Measurements from ENCODE around the gene XYLT1.
A peak's percentile ranks its signal among the peaks of the same experiment; 100 is the strongest.

Gene XYLT1

GRCh38 chr16:17246974-17247732 lies 223.6 kb downstream of the XYLT1 start:
- H3K27ac ChIP-seq, result no peak overlapping the region
- DNase-seq (ENCODE audit: low read depth, low spot score), result no peak

- no peak overlapping the region for H3K27ac ChIP-seq
- no peak for DNase-seq (ENCODE audit: low read depth, low spot score)
Measured at GRCh38 chr16:17246268-17246885, 224.4 kb downstream of the XYLT1 start.

- no peak for DNase-seq (ENCODE audit: low read depth, low spot score)
Measured at GRCh38 chr16:17245776-17246175, 225.0 kb downstream of the XYLT1 start.

GRCh38 chr16:17244872-17245551 lies 225.7 kb downstream of the XYLT1 start:
- no peak for DNase-seq (ENCODE audit: low read depth, low spot score)
- no peak overlapping the region for H3K27ac ChIP-seq

More at GRCh38 chr16:17245776-17246175, 225.0 kb downstream of the XYLT1 start:
- no peak overlapping the region for H3K27ac ChIP-seq

GRCh38 chr16:17241264-17241835 lies 229.4 kb downstream of the XYLT1 start:
- H3K27ac ChIP-seq, result no peak overlapping the region
- DNase-seq (ENCODE audit: low read depth, low spot score), result no peak

- DNase-seq (ENCODE audit: low read depth, low spot score), result no peak
- H3K27ac ChIP-seq, result no peak overlapping the region
Measured at GRCh38 chr16:17238285-17239028, 232.3 kb downstream of the XYLT1 start.

- no peak for DNase-seq (ENCODE audit: low read depth, low spot score)
- H3K27ac ChIP-seq, result no peak overlapping the region
Measured at GRCh38 chr16:17237350-17237944, 233.3 kb downstream of the XYLT1 start.

GRCh38 chr16:17235147-17235815 lies 235.5 kb downstream of the XYLT1 start:
- no peak for DNase-seq (ENCODE audit: low read depth, low spot score)

GRCh38 chr16:17233318-17234002 lies 237.3 kb downstream of the XYLT1 start:
- DNase-seq (ENCODE audit: low read depth, low spot score), result no peak
- no peak overlapping the region for H3K27ac ChIP-seq

More at GRCh38 chr16:17235147-17235815, 235.5 kb downstream of the XYLT1 start:
- H3K27ac ChIP-seq, result no peak overlapping the region

- DNase-seq (ENCODE audit: low read depth, low spot score), result no peak
- H3K27ac ChIP-seq, result no peak overlapping the region
Measured at GRCh38 chr16:17232487-17232886, 238.3 kb downstream of the XYLT1 start.

- H3K27ac ChIP-seq, result no peak overlapping the region
- DNase-seq (ENCODE audit: low read depth, low spot score), result no peak
Measured at GRCh38 chr16:17231972-17232371, 238.8 kb downstream of the XYLT1 start.

GRCh38 chr16:17230932-17231581 lies 239.7 kb downstream of the XYLT1 start:
- H3K27ac ChIP-seq, result no peak overlapping the region
- DNase-seq (ENCODE audit: low read depth, low spot score), result no peak

GRCh38 chr16:17229766-17230165 lies 241.0 kb downstream of the XYLT1 start:
- DNase-seq (ENCODE audit: low read depth, low spot score), result no peak
- H3K27ac ChIP-seq, result peak overlapping the region; percentile 54

- DNase-seq (ENCODE audit: low read depth, low spot score), result no peak
- H3K27ac ChIP-seq, result peak overlapping the region; percentile 54
Measured at GRCh38 chr16:17229131-17229530, 241.6 kb downstream of the XYLT1 start.

- no peak for DNase-seq (ENCODE audit: low read depth, low spot score)
- H3K27ac ChIP-seq, result peak overlapping the region; percentile 54
Measured at GRCh38 chr16:17228708-17229055, 242.1 kb downstream of the XYLT1 start.

GRCh38 chr16:17228048-17228707 lies 242.6 kb downstream of the XYLT1 start:
- H3K27ac ChIP-seq, result peak overlapping the region; percentile 54
- DNase-seq (ENCODE audit: low read depth, low spot score), result no peak

GRCh38 chr16:17227278-17227677 lies 243.5 kb downstream of the XYLT1 start:
- peak; percentile 86 for DNase-seq (ENCODE audit: low read depth, low spot score)
- H3K27ac ChIP-seq, result peak overlapping the region; percentile 54

GRCh38 chr16:17225541-17225940 lies 245.2 kb downstream of the XYLT1 start:
- no peak for DNase-seq (ENCODE audit: low read depth, low spot score)

More at GRCh38 chr16:17225541-17225940, 245.2 kb downstream of the XYLT1 start:
- no peak overlapping the region for H3K27ac ChIP-seq
